A549 treated with AZD9567 at 1 μM for 4 hours (cell line): ENCODE results near the gene MCF2L. TPM values are rescaled to one million over a fixed set of nuclear protein-coding genes. Genes with fewer than 3 reads are reported as not detected.

Source experiments
- total RNA-seq: library from RNA; stranded (reverse); fragments of 200-300 nt; extraction: Qiagen RNA extraction; gene quantifications from 5 replicates; pipeline ENCODE4 v1.2.3, GENCODE V29; 2022; ENCODE audit not compliant: insufficient read depth

The MCF2L gene
- total RNA-seq: 0.21 to 0.38 TPM (median 0.32 TPM) in 4 of 5 replicates, not detected in the other

DNA sequence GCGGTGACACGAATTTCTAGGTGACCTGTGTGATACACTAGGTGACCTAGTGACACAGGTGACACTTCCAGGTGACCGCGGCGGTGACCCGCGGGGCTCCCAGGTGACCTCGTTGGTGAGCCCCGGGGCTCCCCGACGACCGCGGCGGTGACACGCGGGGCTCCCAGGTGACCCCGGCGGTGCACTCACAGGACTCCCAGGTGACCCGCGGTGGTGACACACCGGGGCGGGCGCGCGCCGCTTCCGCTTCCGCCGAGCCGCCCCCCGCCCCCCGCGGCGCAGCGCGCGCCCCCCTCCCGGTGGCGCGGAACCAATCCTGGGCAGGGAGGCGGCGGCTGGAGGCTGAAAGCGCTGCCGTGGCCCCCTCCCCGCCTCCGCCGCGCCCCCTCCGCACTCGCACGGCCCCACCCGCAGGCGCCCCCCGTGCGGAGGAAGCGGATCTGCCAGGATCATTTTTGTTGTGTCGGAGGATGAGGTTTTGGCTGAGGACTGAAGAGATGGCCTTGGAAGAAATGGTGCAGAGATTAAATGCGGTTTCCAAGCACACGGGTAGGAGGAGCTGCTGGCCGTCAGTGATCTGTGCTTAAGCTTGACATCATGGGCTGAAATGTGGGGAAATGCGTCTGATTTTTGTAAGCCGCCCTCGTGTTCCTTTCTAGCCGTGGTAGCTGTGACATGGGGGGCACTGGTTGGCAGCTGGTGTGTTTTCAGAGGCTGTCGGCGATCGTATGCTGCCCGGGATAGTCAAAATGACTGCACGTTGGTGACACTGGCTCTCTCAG, at the start of gene MCF2L:
TSS of gene MCF2L (plus strand) at position 305 of the 782 bp plus-strand sequence. CDS start at position 471, 166 bp downstream.

GRCh38 chr13:113105032-113105920, 136.3 kb downstream of the MCF2L start, which contains the start of gene F7:
TSS of gene F7 (plus strand) at chr13:113105791. CDS start at chr13:113105842, 51 bp downstream.

GRCh38 chr13:113122550-113123225, 153.7 kb downstream of the MCF2L start, which contains the start of gene F10:
TSS of gene F10 (plus strand) at chr13:113122799. CDS start at chr13:113122856, 57 bp downstream.

Other genes starting within 250 kb of the MCF2L start
- gene F7, start 136.6 kb downstream of the MCF2L start, total RNA-seq: 0.04 to 0.12 TPM (median 0.09 TPM) in 4 of 5 replicates, not detected in the other
- gene F10, start 153.6 kb downstream of the MCF2L start, total RNA-seq: 0.05 to 0.07 TPM (median 0.07 TPM) in 3 of 5 replicates, not detected in the others
- gene PROZ, start 189.4 kb downstream of the MCF2L start, total RNA-seq: not detected in 5 replicates
- gene PCID2, start 239.5 kb downstream of the MCF2L start, total RNA-seq: 40.5 to 49.6 TPM (median 41.8 TPM) in 5 replicates
- gene CUL4A, start 240.4 kb downstream of the MCF2L start, total RNA-seq: 47.6 to 56.8 TPM (median 52.9 TPM) in 5 replicates